A673 (cell line): ENCODE measurements around the gene ITPKB.

Experiments
- EZH2 ChIP-seq: fragments of 200-600 bp; sonication (generic); IDR thresholded peaks from 2 replicates; pipeline ENCODE4 v1.6.1; 2017; ENCODE audit warnings: borderline replicate concordance, low read depth, mild to moderate bottlenecking, mixed read lengths, antibody characterized with exemption, low read length; ENCODE audit not compliant: poor library complexity, severe bottlenecking
- TF ChIP-seq, protein P1 (sequence below): fragments of 300-800, 200-600 bp; sonication (generic); conservative IDR thresholded peaks from 2 replicates; pipeline ENCODE4 v1.5.1; 2017; ENCODE audit warnings: low read depth, mild to moderate bottlenecking, antibody characterized with exemption, low read length, moderate library complexity, mixed read lengths

DNA sequence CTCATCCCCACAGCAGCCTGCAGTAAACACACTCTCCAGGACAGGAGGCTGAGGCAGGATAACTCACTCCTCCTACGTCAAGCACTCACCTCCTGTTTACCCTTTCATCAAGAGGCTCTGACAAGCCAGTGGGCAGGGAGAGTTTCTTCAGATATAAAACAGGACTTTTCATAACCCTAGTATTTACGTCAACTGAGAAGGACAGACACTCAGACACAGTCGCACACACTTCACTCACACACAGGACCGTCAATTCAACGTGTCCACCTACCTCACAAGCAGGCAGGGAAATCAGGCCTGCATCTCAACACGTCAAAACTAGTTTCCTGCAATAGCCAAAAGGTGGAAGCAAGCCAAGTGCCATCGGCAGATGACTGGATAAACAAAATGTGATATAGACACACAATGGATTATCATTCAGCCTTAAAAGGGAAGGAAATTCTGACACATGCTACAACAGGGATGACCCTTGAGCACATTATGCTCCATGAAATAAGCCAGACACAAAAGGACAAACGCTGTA, 48.6 kb downstream of the ITPKB start:
- TF ChIP-seq, protein P1, sequence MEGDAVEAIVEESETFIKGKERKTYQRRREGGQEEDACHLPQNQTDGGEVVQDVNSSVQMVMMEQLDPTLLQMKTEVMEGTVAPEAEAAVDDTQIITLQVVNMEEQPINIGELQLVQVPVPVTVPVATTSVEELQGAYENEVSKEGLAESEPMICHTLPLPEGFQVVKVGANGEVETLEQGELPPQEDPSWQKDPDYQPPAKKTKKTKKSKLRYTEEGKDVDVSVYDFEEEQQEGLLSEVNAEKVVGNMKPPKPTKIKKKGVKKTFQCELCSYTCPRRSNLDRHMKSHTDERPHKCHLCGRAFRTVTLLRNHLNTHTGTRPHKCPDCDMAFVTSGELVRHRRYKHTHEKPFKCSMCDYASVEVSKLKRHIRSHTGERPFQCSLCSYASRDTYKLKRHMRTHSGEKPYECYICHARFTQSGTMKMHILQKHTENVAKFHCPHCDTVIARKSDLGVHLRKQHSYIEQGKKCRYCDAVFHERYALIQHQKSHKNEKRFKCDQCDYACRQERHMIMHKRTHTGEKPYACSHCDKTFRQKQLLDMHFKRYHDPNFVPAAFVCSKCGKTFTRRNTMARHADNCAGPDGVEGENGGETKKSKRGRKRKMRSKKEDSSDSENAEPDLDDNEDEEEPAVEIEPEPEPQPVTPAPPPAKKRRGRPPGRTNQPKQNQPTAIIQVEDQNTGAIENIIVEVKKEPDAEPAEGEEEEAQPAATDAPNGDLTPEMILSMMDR: no peak
- no peak for TF ChIP-seq EZH2
